ENCODE measurements around the gene TKT.

Gene TKT

GRCh38 chr3:53213276-53213675 is 42.5 kb downstream of the TKT start:
- no peak for DNase-seq (ENCODE audit: low read depth)
- TF ChIP-seq POLR2A (IDR thresholded peaks at IDR 0.05; ENCODE audit: extremely low read depth, insufficient read length): no peak
- TF ChIP-seq, protein P1, sequence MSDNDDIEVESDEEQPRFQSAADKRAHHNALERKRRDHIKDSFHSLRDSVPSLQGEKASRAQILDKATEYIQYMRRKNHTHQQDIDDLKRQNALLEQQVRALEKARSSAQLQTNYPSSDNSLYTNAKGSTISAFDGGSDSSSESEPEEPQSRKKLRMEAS (IDR thresholded peaks at IDR 0.05; ENCODE audit: low read depth, low read length): no peak
- TF ChIP-seq CTCF (IDR thresholded peaks at IDR 0.05; ENCODE audit: low read depth, low read length): no peak
- TF ChIP-seq MYC (IDR thresholded peaks at IDR 0.05; ENCODE audit: low read depth, low read length): no peak
- no peak overlapping the region for H3K4me3 ChIP-seq (ENCODE audit: low read depth, low read length)

GRCh38 chr3:53211706-53212702 is 43.8 kb downstream of the TKT start:
- no peak for DNase-seq (ENCODE audit: low read depth)
- no peak overlapping the region for H3K4me3 ChIP-seq (ENCODE audit: low read depth, low read length)
- TF ChIP-seq POLR2A (IDR thresholded peaks at IDR 0.05; ENCODE audit: extremely low read depth, insufficient read length): no peak
- TF ChIP-seq CTCF (IDR thresholded peaks at IDR 0.05; ENCODE audit: low read depth, low read length): no peak
- no peak for TF ChIP-seq MYC (IDR thresholded peaks at IDR 0.05; ENCODE audit: low read depth, low read length)
- TF ChIP-seq, protein P1 (IDR thresholded peaks at IDR 0.05; ENCODE audit: low read depth, low read length): no peak

GRCh38 chr3:53202331-53203015 is 53.3 kb downstream of the TKT start:
- TF ChIP-seq CTCF (IDR thresholded peaks at IDR 0.05; ENCODE audit: low read depth, low read length) (no peak), POLR2A (IDR thresholded peaks at IDR 0.05; ENCODE audit: extremely low read depth, insufficient read length) (no peak), MYC (IDR thresholded peaks at IDR 0.05; ENCODE audit: low read depth, low read length) (no peak)
- TF ChIP-seq, protein P1 (IDR thresholded peaks at IDR 0.05; ENCODE audit: low read depth, low read length): no peak
- no peak for DNase-seq (ENCODE audit: low read depth)
- no peak overlapping the region for H3K4me3 ChIP-seq (ENCODE audit: low read depth, low read length)

GRCh38 chr3:53200501-53201498 is 55.0 kb downstream of the TKT start:
- H3K4me3 ChIP-seq (ENCODE audit: low read depth, low read length): no peak overlapping the region

More at GRCh38 chr3:53200501-53201498, 55.0 kb downstream of the TKT start:
- DNase-seq (ENCODE audit: low read depth): no peak
- TF ChIP-seq POLR2A (IDR thresholded peaks at IDR 0.05; ENCODE audit: extremely low read depth, insufficient read length) (no peak), MYC (IDR thresholded peaks at IDR 0.05; ENCODE audit: low read depth, low read length) (no peak), CTCF (IDR thresholded peaks at IDR 0.05; ENCODE audit: low read depth, low read length) (no peak)
- TF ChIP-seq, protein P1 (IDR thresholded peaks at IDR 0.05; ENCODE audit: low read depth, low read length): no peak
